GM23338 (cell line): ENCODE results near the gene TENM4. TPM values are rescaled to one million over a fixed set of nuclear protein-coding genes. Genes with fewer than 3 reads are reported as not detected.

Experiments used
- ATAC-seq: fragments of 200-7000 bp; cut with Tn5 transposase; 3 replicates; pipeline ENCODE4 v1.9.1; 2020
- DNase-seq: peaks from one replicate; pipeline ENCODE4 v3.0.0-alpha.2; 2015; ENCODE audit warnings: low spot score
- H2AFZ ChIP-seq: fragments of 200-600 bp; sonication (generic); 2 replicates; pipeline ENCODE4 v1.8.0; 2016; ENCODE audit warnings: antibody characterized with exemption, mild to moderate bottlenecking, moderate library complexity
- H3F3A ChIP-seq: fragments of 200-600 bp; sonication (generic); replicated peaks from 2 replicates; pipeline ENCODE4 v1.8.0; 2017; ENCODE audit warnings: antibody characterized with exemption, mixed run types, low read depth
- H3K27ac ChIP-seq: fragments of 200-600 bp; sonication (generic); 2 replicates; pipeline ENCODE4 v1.6.1; 2016; ENCODE audit warnings: low read depth
- H3K27me3 ChIP-seq: fragments of 200-600 bp; sonication (generic); 2 replicates; pipeline ENCODE4 v1.8.0; 2016; ENCODE audit warnings: mild to moderate bottlenecking, mixed run types, moderate library complexity; ENCODE audit not compliant: insufficient read depth
- H3K36me3 ChIP-seq: fragments of 200-600 bp; sonication (generic); 2 replicates; pipeline ENCODE4 v1.8.0; 2016; ENCODE audit warnings: mild to moderate bottlenecking; ENCODE audit not compliant: insufficient read depth
- H3K4me1 ChIP-seq: fragments of 200-600 bp; sonication (generic); 2 replicates; pipeline ENCODE4 v1.8.0; 2016; ENCODE audit warnings: mild to moderate bottlenecking, moderate library complexity; ENCODE audit not compliant: insufficient read depth
- H3K4me2 ChIP-seq: fragments of 200-600 bp; sonication (generic); 2 replicates; pipeline ENCODE4 v1.7.1; 2017; ENCODE audit warnings: mixed run types
- H3K4me3 ChIP-seq: fragments of 200-600 bp; sonication (generic); 2 replicates; pipeline ENCODE4 v1.6.1; 2016; ENCODE audit warnings: mixed run types
- H3K79me2 ChIP-seq: fragments of 200-600 bp; sonication (generic); replicated peaks from 2 replicates; pipeline ENCODE4 v1.8.0; 2017; ENCODE audit warnings: mild to moderate bottlenecking; ENCODE audit not compliant: insufficient read depth
- H3K9me2 ChIP-seq: fragments of 200-600 bp; sonication (generic); 2 replicates; pipeline ENCODE4 v1.8.0; 2017; ENCODE audit not compliant: insufficient read depth
- H4K20me1 ChIP-seq: fragments of 200-600 bp; sonication (generic); replicated peaks from 2 replicates; pipeline ENCODE4 v1.8.0; 2017; ENCODE audit warnings: mild to moderate bottlenecking; ENCODE audit not compliant: insufficient read depth
- H3K27ac Mint-ChIP-seq: 2 replicates; pipeline ENCODE4 v1.8.0; 2020; ENCODE audit warnings: inconsistent platforms, mild to moderate bottlenecking, moderate library complexity, mixed read lengths
- H3K27me3 Mint-ChIP-seq: 3 replicates; pipeline ENCODE4 v1.8.0; 2022; ENCODE audit warnings: low read depth, mild to moderate bottlenecking, moderate library complexity, mixed read lengths, inconsistent platforms; ENCODE audit not compliant: insufficient read depth, poor library complexity
- H3K36me3 Mint-ChIP-seq: 3 replicates; pipeline ENCODE4 v1.8.0; 2021; ENCODE audit warnings: low read depth, mild to moderate bottlenecking, inconsistent platforms, moderate library complexity, mixed read lengths
- H3K4me1 Mint-ChIP-seq: 3 replicates; pipeline ENCODE4 v1.8.0; 2020; ENCODE audit warnings: mild to moderate bottlenecking, inconsistent platforms, mixed read lengths
- H3K4me3 Mint-ChIP-seq: 3 replicates; pipeline ENCODE4 v1.8.0; 2021; ENCODE audit warnings: moderate library complexity, mild to moderate bottlenecking, inconsistent platforms, mixed read lengths
- H3K9me3 Mint-ChIP-seq: 3 replicates; pipeline ENCODE4 v1.8.0; 2020; ENCODE audit warnings: moderate library complexity, mild to moderate bottlenecking, inconsistent platforms, mixed read lengths
- CREB1 ChIP-seq: fragments of 250-450 bp; sonication (Bioruptor Pico); IDR thresholded peaks from 2 replicates; pipeline ENCODE4 v1.5.0; 2020; ENCODE audit warnings: low read depth, mild to moderate bottlenecking, moderate library complexity
- CTCF ChIP-seq, 2 experiments: fragments of 200-600 bp in 1 of 2; sonication (generic) in 1 of 2; conservative IDR thresholded peaks; 2 replicates each; pipeline versions ENCODE4 v1.5.1 to v1.6.1; 2016 to 2017; ENCODE audit warnings: antibody characterized with exemption in 2 of 2, low read depth in 2 of 2, mild to moderate bottlenecking in 2 of 2, moderate library complexity in 1 of 2
- EZH2 ChIP-seq: fragments of 200-600 bp; sonication (generic); IDR thresholded peaks from one replicate; pipeline ENCODE4 v1.8.0; 2017; ENCODE audit warnings: antibody characterized with exemption, mild to moderate bottlenecking, low read depth; ENCODE audit not compliant: unreplicated experiment
- EZH2phosphoT487 ChIP-seq: fragments of 200-600 bp; sonication (generic); IDR thresholded peaks from one replicate; pipeline ENCODE4 v1.8.1; 2018; ENCODE audit warnings: antibody characterized with exemption; ENCODE audit not compliant: unreplicated experiment
- JUNB ChIP-seq: IDR thresholded peaks from one replicate; pipeline ENCODE4 v1.6.1; 2016; ENCODE audit warnings: antibody characterized with exemption; ENCODE audit not compliant: unreplicated experiment
- NANOG ChIP-seq: IDR thresholded peaks from 2 replicates; pipeline ENCODE4 v1.6.1; 2016; ENCODE audit warnings: antibody characterized with exemption, borderline replicate concordance
- POLR2AphosphoS5 ChIP-seq: IDR thresholded peaks from 2 replicates; pipeline ENCODE4 v1.6.1; 2016; ENCODE audit warnings: antibody characterized with exemption, low read depth
- REST ChIP-seq: IDR thresholded peaks from one replicate; pipeline ENCODE4 v1.6.1; 2018; ENCODE audit warnings: antibody characterized with exemption; ENCODE audit not compliant: unreplicated experiment
- STAT1 ChIP-seq: IDR thresholded peaks from one replicate; pipeline ENCODE4 v1.6.1; 2016; ENCODE audit warnings: antibody characterized with exemption; ENCODE audit not compliant: unreplicated experiment
- ZNF114 ChIP-seq: fragments of 250-450 bp; sonication (Bioruptor Pico); IDR thresholded peaks from 2 replicates; pipeline ENCODE4 v1.5.0; 2020; ENCODE audit warnings: mild to moderate bottlenecking, moderate library complexity
- ZNF331 ChIP-seq: fragments of 250-450 bp; sonication (Bioruptor Pico); IDR thresholded peaks from 2 replicates; pipeline ENCODE4 v1.5.0; 2020; ENCODE audit warnings: low read depth, mild to moderate bottlenecking, moderate library complexity
- ZNF462 ChIP-seq: fragments of 250-450 bp; sonication (Bioruptor Pico); IDR thresholded peaks from 2 replicates; pipeline ENCODE4 v1.5.0; 2020; ENCODE audit warnings: mild to moderate bottlenecking, moderate library complexity
- polyA plus RNA-seq: library from polyadenylated mRNA; unstranded; fragments of >200 nt; fragmentation: Nextera tagmentation; extraction: Ambion mirVana; gene quantifications from 2 replicates; pipeline ENCODE4 v1.2.1, GENCODE V29; 2016
- total RNA-seq: library from RNA; depleted of rRNA; stranded (reverse); fragments of >200 nt; shearing (Covaris generic); gene quantifications from 2 replicates; pipeline ENCODE4 v1.2.3, GENCODE V29; 2014
- TF ChIP-seq, protein P1 (sequence below): IDR thresholded peaks from 2 replicates; pipeline ENCODE4 v1.6.1; 2016; ENCODE audit warnings: antibody characterized with exemption

TENM4 gene
- total and polyA plus RNA-seq, 2 experiments from 2014 or later = 7.3 TPM

DNA sequence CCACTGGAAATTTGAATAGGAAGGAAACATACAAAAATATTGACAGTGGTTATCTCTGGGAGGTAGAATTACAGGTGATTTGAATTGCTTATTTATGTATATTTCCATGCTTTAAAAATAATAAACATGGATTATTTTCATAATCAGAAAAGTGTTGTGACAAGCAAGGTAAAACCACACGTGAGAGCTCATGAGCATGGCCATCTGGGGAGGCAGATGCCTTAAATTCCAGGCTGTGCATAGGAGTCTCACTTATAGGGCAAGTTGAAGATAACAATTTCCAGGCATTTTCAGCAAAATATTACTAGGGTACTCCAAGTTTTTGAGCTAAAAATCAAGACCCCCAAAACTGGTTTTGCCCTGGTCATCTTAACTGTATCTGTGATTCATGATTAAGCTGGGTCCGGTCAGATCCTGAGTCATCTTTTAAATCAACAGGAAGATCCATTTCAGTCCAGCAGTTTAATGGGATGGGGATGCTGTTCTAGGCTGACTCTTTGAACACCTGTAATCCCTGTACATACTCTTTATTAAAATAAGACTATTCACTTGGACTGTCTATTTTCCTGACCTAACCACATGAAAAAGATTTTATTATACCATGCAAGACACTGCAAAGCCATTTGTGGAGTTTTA is 750.4 kb downstream of the TENM4 start:
- Histone ChIP-seq H3F3A (no peaks in the 10 kb centered on the region), H3K4me1 (peaks cover 23% of the 10 kb centered on the region), H3K27me3 (no peaks in the 10 kb centered on the region), H3K27ac (no peak overlapping the region), H3K4me3 (no peak overlapping the region), H3K4me2 (no peak overlapping the region), H3K36me3 (no peaks in the 10 kb centered on the region), H3K9me2 (peaks cover 6% of the 10 kb centered on the region; the same call in 1 of the 2 replicates), H3K79me2 (no peaks in the 10 kb centered on the region), H2AFZ (no peak overlapping the region), H4K20me1 (no peaks in the 10 kb centered on the region)
- TF ChIP-seq EZH2phosphoT487 = no peak
- TF ChIP-seq POLR2AphosphoS5 = no peak
- TF ChIP-seq, protein P1, sequence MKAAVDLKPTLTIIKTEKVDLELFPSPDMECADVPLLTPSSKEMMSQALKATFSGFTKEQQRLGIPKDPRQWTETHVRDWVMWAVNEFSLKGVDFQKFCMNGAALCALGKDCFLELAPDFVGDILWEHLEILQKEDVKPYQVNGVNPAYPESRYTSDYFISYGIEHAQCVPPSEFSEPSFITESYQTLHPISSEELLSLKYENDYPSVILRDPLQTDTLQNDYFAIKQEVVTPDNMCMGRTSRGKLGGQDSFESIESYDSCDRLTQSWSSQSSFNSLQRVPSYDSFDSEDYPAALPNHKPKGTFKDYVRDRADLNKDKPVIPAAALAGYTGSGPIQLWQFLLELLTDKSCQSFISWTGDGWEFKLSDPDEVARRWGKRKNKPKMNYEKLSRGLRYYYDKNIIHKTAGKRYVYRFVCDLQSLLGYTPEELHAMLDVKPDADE = no peak
- TF ChIP-seq NANOG = no peak
- TF ChIP-seq REST = no peak
- no peak for TF ChIP-seq ZNF331 (CRISPR knock-in tag)
- no peak for TF ChIP-seq CTCF (conservative IDR thresholded peaks at IDR 0.05; ENCODE audit: low read depth in 2 of 2)
- no peak for TF ChIP-seq CREB1 (CRISPR knock-in tag)
- TF ChIP-seq EZH2 = no peak
- no peak for TF ChIP-seq JUNB
- TF ChIP-seq ZNF114 (CRISPR knock-in tag) = no peak
- TF ChIP-seq ZNF462 (CRISPR knock-in tag) = no peak
- TF ChIP-seq STAT1 = no peak
- Mint-ChIP-seq H3K4me1 (peaks cover 27% of the 10 kb centered on the region), H3K36me3 (peaks cover 6% of the 10 kb centered on the region; the same call in 2 of the 3 replicates), H3K27ac (0 out of 2 replicates have a peak overlapping the region, but pooled peaks have one; percentile 82), H3K4me3 (no peak overlapping the region), H3K27me3 (peaks cover 6% of the 10 kb centered on the region), H3K9me3 (0 out of 3 replicates have a peak, but pooled peaks cover 2% of the 10 kb centered on the region)
- no peak for ATAC-seq
- no peak for DNase-seq
